H1 (cell line): ENCODE data around the gene AXIN2. TPM values are rescaled to one million over a fixed set of nuclear protein-coding genes. Genes with fewer than 3 reads are reported as not detected.

Experiments
- ATF2 ChIP-seq: IDR thresholded peaks from 2 replicates; pipeline ENCODE4 v1.6.1; 2012; ENCODE audit warnings: low read length, inconsistent platforms
- ATF3 ChIP-seq: IDR thresholded peaks from 2 replicates; pipeline ENCODE4 v1.6.1; 2011; ENCODE audit warnings: low read depth, mild to moderate bottlenecking, low read length; ENCODE audit not compliant: insufficient read depth
- JUND ChIP-seq: IDR thresholded peaks from 2 replicates; pipeline ENCODE4 v1.6.1; 2011; ENCODE audit warnings: mild to moderate bottlenecking, improper control_type of control experiment, low read length
- SP2 ChIP-seq: IDR thresholded peaks from 2 replicates; pipeline ENCODE4 v1.6.1; 2012; ENCODE audit warnings: mild to moderate bottlenecking, low read length, inconsistent platforms
- SUZ12 ChIP-seq: fragments of 200-600 bp; sonication (generic); IDR thresholded peaks from 2 replicates; pipeline ENCODE4 v1.6.1; 2012; ENCODE audit warnings: mild to moderate bottlenecking, inconsistent platforms, low read length, moderate library complexity, mixed read lengths
- polyA plus RNA-seq, 7 experiments: library from polyadenylated mRNA; depleted of rRNA in 3 of 7; stranded (reverse) in 5 of 7; unstranded in 2 of 7; fragments of >200 nt in 5 of 7; fragments of 200-250 nt in 2 of 7; gene quantifications; 1 replicate in 5 of 7; 2 replicates in 1 of 7; 4 replicates in 1 of 7; pipeline versions ENCODE4 v1.2.1 to v1.2.3, GENCODE V29; 2011 to 2013; ENCODE audit warnings: missing spikeins in 2 of 7, mixed read lengths in 2 of 7
- total RNA-seq: library from RNA; stranded (reverse); fragmentation: NEBNext Ultra II Directional; extraction: Animal tissue kit (Norgen Biotek cat#: 25700); gene quantifications from 2 replicates; pipeline ENCODE4 v1.2.1, GENCODE V29; 2021

The AXIN2 gene
- total and polyA plus RNA-seq, 2 of the 8 experiments (the other 6 are each of a cell fraction or from before 2014, with no cell fraction given) = 17.7 to 33.4 TPM

GRCh38 chr17:65545705-65546523 lies 15.5 kb downstream of the AXIN2 start (continued):
- TF ChIP-seq ATF2 = no peak
- TF ChIP-seq JUND = no peak
- TF ChIP-seq SP2 = no peak
- no peak for TF ChIP-seq ATF3
- TF ChIP-seq SUZ12 = no peak
